PC-3 (cell line): ENCODE measurements around the gene MPV17.

Experiments
- EZH2 ChIP-seq: fragments of 300-600 bp; sonication (generic); IDR thresholded peaks from one replicate; pipeline ENCODE4 v1.6.1; 2017; ENCODE audit warnings: antibody characterized with exemption, mild to moderate bottlenecking, low read length; ENCODE audit not compliant: unreplicated experiment
- EZH2phosphoT487 ChIP-seq: fragments of 300-600 bp; sonication (generic); IDR thresholded peaks from 2 replicates; pipeline ENCODE4 v1.6.1; 2018; ENCODE audit warnings: mild to moderate bottlenecking, antibody characterized with exemption, low read length, borderline replicate concordance
- TF ChIP-seq, protein P1 (sequence below): fragments of 300-600 bp; sonication (generic); conservative IDR thresholded peaks from 2 replicates; pipeline ENCODE4 v1.5.1; 2017; ENCODE audit warnings: antibody characterized with exemption, low read depth, mild to moderate bottlenecking, low read length

GRCh38 chr2:27351802-27352598, 29.1 kb upstream of the MPV17 start:
- TF ChIP-seq, protein P1, sequence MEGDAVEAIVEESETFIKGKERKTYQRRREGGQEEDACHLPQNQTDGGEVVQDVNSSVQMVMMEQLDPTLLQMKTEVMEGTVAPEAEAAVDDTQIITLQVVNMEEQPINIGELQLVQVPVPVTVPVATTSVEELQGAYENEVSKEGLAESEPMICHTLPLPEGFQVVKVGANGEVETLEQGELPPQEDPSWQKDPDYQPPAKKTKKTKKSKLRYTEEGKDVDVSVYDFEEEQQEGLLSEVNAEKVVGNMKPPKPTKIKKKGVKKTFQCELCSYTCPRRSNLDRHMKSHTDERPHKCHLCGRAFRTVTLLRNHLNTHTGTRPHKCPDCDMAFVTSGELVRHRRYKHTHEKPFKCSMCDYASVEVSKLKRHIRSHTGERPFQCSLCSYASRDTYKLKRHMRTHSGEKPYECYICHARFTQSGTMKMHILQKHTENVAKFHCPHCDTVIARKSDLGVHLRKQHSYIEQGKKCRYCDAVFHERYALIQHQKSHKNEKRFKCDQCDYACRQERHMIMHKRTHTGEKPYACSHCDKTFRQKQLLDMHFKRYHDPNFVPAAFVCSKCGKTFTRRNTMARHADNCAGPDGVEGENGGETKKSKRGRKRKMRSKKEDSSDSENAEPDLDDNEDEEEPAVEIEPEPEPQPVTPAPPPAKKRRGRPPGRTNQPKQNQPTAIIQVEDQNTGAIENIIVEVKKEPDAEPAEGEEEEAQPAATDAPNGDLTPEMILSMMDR, result no peak
- no peak for TF ChIP-seq EZH2
- TF ChIP-seq EZH2phosphoT487, result no peak
